Fibroblast of skin of back (primary cell): ENCODE data around the gene SFTA2.

ENCODE experiments used
- DNase-seq: peaks from one replicate; pipeline ENCODE4 v3.0.0-alpha.2; 2013

SFTA2 gene

GRCh38 chr6:30889921-30890645 is 41.9 kb downstream of the SFTA2 start:
- DNase-seq = no peak

- DNase-seq = no peak
Observed at GRCh38 chr6:30889496-30889885, 42.5 kb downstream of the SFTA2 start.

- no peak for DNase-seq
Observed at GRCh38 chr6:30888816-30889495, 43.0 kb downstream of the SFTA2 start.

GRCh38 chr6:30887901-30888815 is 43.8 kb downstream of the SFTA2 start:
- DNase-seq = peak; percentile 85

- no peak for DNase-seq
Observed at GRCh38 chr6:30886897-30887255, 45.1 kb downstream of the SFTA2 start.

- DNase-seq = peak; percentile 90
Observed at GRCh38 chr6:30885999-30886896, 45.7 kb downstream of the SFTA2 start.

- peak; percentile 3 for DNase-seq
Observed at GRCh38 chr6:30885481-30885998, 46.4 kb downstream of the SFTA2 start.

- peak; percentile 54 for DNase-seq
Observed at GRCh38 chr6:30884521-30885480, 47.2 kb downstream of the SFTA2 start.

GRCh38 chr6:30883685-30884520 is 48.1 kb downstream of the SFTA2 start, which contains the start of gene DDR1:
Gene DDR1, plus strand, starts transcription at chr6:30884519. Its CDS starts 4,211 bp downstream, at chr6:30888730.
- peak; percentile 70 for DNase-seq

- peak; percentile 6 for DNase-seq
Observed at GRCh38 chr6:30882759-30883684, 48.9 kb downstream of the SFTA2 start.

- peak; percentile 55 for DNase-seq
Observed at GRCh38 chr6:30882204-30882758, 49.7 kb downstream of the SFTA2 start.

- DNase-seq = peak; percentile 66
Observed at GRCh38 chr6:30881392-30882203, 50.4 kb downstream of the SFTA2 start.
